PC-9 (cell line): Measurements from ENCODE around the gene ZNF423. TPM values are rescaled to one million over a fixed set of nuclear protein-coding genes. Genes with fewer than 3 reads are reported as not detected.

Source experiments
- BruUV-seq: library from RNA; stranded (reverse); fragments of 400-500 nt; replicated peaks from 2 replicates; lab custom pipeline; 2021; lab: Mats Ljungman, UMichigan
- CTCF ChIA-PET: fragments of 300-600 bp; sonication (Branson Sonifier 250); formaldehyde crosslinking; loops from one replicate; lab custom pipeline; 2022; ENCODE audit warnings: antibody characterized with exemption; lab: Charles Lee
- POLR2A ChIA-PET: fragments of 300-600 bp; sonication (Branson Sonifier 250); formaldehyde crosslinking; loops from one replicate; lab custom pipeline; 2022; ENCODE audit warnings: antibody characterized with exemption; ENCODE audit not compliant: unreplicated experiment; lab: Charles Lee
- DNase-seq, 2 experiments: peaks; one replicate each; pipeline versions ENCODE4 v3.0.0 to v3.0.0-alpha.2; 2015 to 2022; ENCODE audit warnings: mixed read lengths in 1 of 2
- H2AFZ ChIP-seq: fragments of 200-600 bp; sonication (generic); 2 replicates; pipeline ENCODE4 v1.8.1; 2017; ENCODE audit warnings: antibody characterized with exemption
- H3F3A ChIP-seq: fragments of 200-600 bp; sonication (generic); 2 replicates; pipeline ENCODE4 v1.8.1; 2017; ENCODE audit warnings: antibody characterized with exemption, mild to moderate bottlenecking, low read depth; ENCODE audit not compliant: insufficient read depth
- H3K27ac ChIP-seq: fragments of 200-600 bp; sonication (generic); 2 replicates; pipeline ENCODE4 v1.6.1; 2016; ENCODE audit warnings: mixed run types
- H3K27me3 ChIP-seq: fragments of 200-600 bp; sonication (generic); 2 replicates; pipeline ENCODE4 v1.6.1; 2016; ENCODE audit warnings: low read depth, mixed run types; ENCODE audit not compliant: insufficient read depth
- H3K36me3 ChIP-seq: fragments of 200-600 bp; sonication (generic); 2 replicates; pipeline ENCODE4 v1.6.1; 2016; ENCODE audit warnings: low read depth, mixed run types
- H3K4me1 ChIP-seq: fragments of 200-600 bp; sonication (generic); replicated peaks from 2 replicates; pipeline ENCODE4 v1.6.1; 2016; ENCODE audit warnings: mixed run types; ENCODE audit not compliant: insufficient read depth
- H3K4me2 ChIP-seq: fragments of 200-600 bp; sonication (generic); 2 replicates; pipeline ENCODE4 v1.6.1; 2017; ENCODE audit warnings: mixed run types
- H3K4me3 ChIP-seq: fragments of 200-600 bp; sonication (generic); 2 replicates; pipeline ENCODE4 v1.6.1; 2016; ENCODE audit warnings: mixed run types
- H3K79me2 ChIP-seq: fragments of 200-600 bp; sonication (generic); 2 replicates; pipeline ENCODE4 v1.6.1; 2017; ENCODE audit warnings: low read depth, mixed run types
- H3K9me2 ChIP-seq: fragments of 200-600 bp; sonication (generic); 2 replicates; pipeline ENCODE4 v1.8.1; 2017; ENCODE audit warnings: mild to moderate bottlenecking; ENCODE audit not compliant: insufficient read depth
- H3K9me3 ChIP-seq: fragments of 200-600 bp; sonication (generic); 2 replicates; pipeline ENCODE4 v1.8.1; 2016; ENCODE audit warnings: low read depth; ENCODE audit not compliant: insufficient read depth
- H4K20me1 ChIP-seq: fragments of 200-600 bp; sonication (generic); 2 replicates; pipeline ENCODE4 v1.8.1; 2017; ENCODE audit not compliant: insufficient read depth
- EZH2 ChIP-seq: fragments of 200-600 bp; sonication (generic); IDR thresholded peaks from 2 replicates; pipeline ENCODE4 v1.8.0; 2017; ENCODE audit warnings: antibody characterized with exemption, low read depth
- intact Hi-C: fragments of 100-400 bp; cut with micrococcal nuclease; formaldehyde crosslinking; loops from one replicate; pipeline ENCODE4 v1.10.0; 2022; ENCODE audit not compliant: unreplicated experiment
- total RNA-seq: library from RNA; stranded (reverse); gene quantifications from 2 replicates; pipeline ENCODE4 v1.2.3, GENCODE V29; 2021
- TF ChIP-seq, protein P1 (sequence below): fragments of 200-600 bp; sonication (generic); conservative IDR thresholded peaks from 2 replicates; pipeline ENCODE4 v1.6.1; 2017; ENCODE audit warnings: mixed run types, antibody characterized with exemption, mild to moderate bottlenecking, moderate library complexity

The ZNF423 gene
- total RNA-seq, 1 experiment from 2014 or later: not detected

DNA sequence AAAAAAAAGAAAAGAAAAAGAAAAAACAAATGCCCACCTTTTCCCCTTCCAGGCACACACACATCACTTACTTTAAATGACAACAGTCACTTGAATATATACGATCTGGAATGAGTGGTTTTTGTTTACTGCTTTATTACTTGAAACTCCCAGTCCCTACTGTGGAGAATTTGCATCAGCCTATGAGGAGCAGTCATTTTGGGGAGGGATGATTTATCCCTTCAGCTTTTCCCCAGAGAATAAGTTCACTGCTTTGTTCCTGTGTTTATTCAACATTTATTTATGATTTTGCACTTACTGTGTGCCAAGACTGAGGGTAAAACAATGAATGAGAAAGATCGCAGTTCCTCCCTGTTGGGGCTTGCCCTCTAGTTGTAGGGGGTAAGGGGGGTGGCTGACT lies 4.7 kb upstream of the ZNF423 start:
- intact Hi-C loops: no loop called here
- Histone ChIP-seq H4K20me1 (no peaks in the 10 kb centered on the region), H3K4me3 (no peak overlapping the region), H3F3A (no peaks in the 10 kb centered on the region), H3K27ac (no peak overlapping the region), H3K4me2 (no peak overlapping the region), H3K36me3 (no peaks in the 10 kb centered on the region), H2AFZ (no peak overlapping the region), H3K27me3 (peaks cover 68% of the 10 kb centered on the region), H3K9me3 (no peaks in the 10 kb centered on the region), H3K79me2 (no peaks in the 10 kb centered on the region), H3K9me2 (no peaks in the 10 kb centered on the region), H3K4me1 (no peaks in the 10 kb centered on the region)
- ChIA-PET POLR2A (no interaction called here), CTCF (no interaction called here)
- TF ChIP-seq, protein P1, sequence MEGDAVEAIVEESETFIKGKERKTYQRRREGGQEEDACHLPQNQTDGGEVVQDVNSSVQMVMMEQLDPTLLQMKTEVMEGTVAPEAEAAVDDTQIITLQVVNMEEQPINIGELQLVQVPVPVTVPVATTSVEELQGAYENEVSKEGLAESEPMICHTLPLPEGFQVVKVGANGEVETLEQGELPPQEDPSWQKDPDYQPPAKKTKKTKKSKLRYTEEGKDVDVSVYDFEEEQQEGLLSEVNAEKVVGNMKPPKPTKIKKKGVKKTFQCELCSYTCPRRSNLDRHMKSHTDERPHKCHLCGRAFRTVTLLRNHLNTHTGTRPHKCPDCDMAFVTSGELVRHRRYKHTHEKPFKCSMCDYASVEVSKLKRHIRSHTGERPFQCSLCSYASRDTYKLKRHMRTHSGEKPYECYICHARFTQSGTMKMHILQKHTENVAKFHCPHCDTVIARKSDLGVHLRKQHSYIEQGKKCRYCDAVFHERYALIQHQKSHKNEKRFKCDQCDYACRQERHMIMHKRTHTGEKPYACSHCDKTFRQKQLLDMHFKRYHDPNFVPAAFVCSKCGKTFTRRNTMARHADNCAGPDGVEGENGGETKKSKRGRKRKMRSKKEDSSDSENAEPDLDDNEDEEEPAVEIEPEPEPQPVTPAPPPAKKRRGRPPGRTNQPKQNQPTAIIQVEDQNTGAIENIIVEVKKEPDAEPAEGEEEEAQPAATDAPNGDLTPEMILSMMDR: no peak
- TF ChIP-seq EZH2: no peak
- DNase-seq: no peak
- no TSS peak for BruUV-seq

DNA sequence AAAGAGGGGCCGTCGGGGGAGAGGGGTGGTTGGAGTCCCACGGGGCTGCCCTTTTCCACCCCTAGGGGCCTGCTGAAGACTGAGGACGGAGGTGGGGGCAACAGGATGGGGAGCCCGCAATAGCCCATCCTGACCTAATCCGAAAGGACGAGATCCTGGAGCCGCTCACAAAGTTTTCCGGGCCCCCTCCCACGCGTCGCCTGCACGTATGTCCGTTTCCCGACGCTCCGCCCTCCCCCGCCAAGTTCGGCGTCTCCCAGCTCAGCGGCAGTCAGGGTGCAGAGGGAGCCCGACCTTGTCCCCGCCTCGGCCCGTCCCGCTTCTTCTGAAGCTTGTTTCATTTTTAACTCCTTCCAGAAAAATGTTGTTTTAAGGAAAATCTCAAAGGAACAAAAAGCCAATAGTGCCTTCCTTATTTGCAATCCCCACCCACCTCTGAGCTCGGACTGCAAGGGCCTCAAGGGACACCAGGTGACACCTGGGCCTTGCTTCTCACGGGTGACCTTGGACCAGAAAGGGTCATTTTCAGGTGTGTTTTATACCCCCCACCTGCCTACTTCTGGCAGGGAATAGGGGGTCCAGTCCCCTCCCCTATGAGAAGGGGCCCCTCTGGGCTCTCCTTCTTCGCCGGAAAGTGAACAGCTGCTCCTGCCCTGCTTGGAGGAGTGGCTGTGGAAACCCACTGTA lies 3.4 kb upstream of the ZNF423 start:
- ChIA-PET CTCF (no interaction called here), POLR2A (no interaction called here)
- no peaks in the 10 kb centered on the region for H3K9me2 ChIP-seq
- H3K4me3 ChIP-seq: no peak overlapping the region
- intact Hi-C loops: no loop called here
- no peak overlapping the region for H3K27ac ChIP-seq
- no peak for DNase-seq
- TF ChIP-seq, protein P1: no peak
- no peak for TF ChIP-seq EZH2
- peaks cover 57% of the 10 kb centered on the region for H3K27me3 ChIP-seq
- no TSS peak for BruUV-seq
- H3K4me2 ChIP-seq: no peak overlapping the region
- no peaks in the 10 kb centered on the region for H3K36me3 ChIP-seq
- H3K4me1 ChIP-seq: no peaks in the 10 kb centered on the region
- H4K20me1 ChIP-seq: no peaks in the 10 kb centered on the region
- no peak overlapping the region for H2AFZ ChIP-seq
- H3K9me3 ChIP-seq: no peaks in the 10 kb centered on the region
- H3F3A ChIP-seq: no peaks in the 10 kb centered on the region
- no peaks in the 10 kb centered on the region for H3K79me2 ChIP-seq

DNA sequence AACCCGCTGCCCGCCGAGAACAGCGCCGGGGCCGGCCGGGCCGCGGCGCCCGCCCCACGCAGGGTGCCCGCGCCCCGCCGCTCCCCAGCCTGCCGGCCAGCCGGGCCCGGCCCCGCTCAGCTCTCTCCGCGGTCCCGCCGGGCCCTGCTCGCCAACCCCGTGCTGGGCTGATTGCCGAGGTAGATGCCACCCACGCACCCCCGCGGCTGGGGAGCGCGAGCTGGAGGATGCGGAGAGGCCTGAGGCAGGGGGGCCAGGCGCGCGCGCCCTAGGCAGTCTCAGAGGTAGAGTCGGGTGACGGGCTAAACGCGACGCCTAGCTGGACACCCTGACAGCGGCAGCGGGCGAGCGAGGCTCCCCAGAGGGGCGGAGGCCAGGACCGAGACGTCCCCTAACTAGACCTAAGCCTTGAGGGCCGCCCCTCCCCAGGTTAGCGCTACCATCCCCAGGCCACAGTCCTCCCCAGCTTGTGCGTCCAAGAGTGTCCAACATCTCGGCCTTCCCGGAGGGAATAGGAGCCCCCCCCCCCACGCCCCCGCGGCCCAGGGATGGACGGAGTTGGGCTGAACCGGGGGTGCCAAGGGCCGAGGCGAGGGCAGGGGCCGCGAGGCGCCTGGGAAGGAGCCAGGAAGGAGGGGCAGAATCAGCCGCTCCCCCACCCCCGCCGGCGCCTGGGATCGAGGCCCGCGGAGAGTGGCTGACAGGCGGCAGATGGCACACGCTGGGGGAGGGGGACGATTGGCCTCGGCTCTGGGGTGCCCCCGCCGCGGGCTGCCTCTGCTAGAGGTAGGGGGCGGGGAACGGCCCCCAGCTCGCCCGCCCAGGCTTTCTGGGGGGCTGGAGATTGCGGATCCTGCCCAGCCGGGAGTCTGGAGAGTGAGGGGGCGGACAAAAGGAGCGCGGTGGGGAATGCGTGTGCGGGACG lies 2.5 kb upstream of the ZNF423 start:
- H2AFZ ChIP-seq: no peak overlapping the region
- H4K20me1 ChIP-seq: no peaks in the 10 kb centered on the region
- no peaks in the 10 kb centered on the region for H3K4me1 ChIP-seq
- no peaks in the 10 kb centered on the region for H3K36me3 ChIP-seq
- BruUV-seq: no TSS peak
- POLR2A ChIA-PET: no interaction called here
- no peak overlapping the region for H3K4me3 ChIP-seq
- CTCF ChIA-PET: no interaction called here
- H3K27me3 ChIP-seq: peaks cover 59% of the 10 kb centered on the region
- H3K4me2 ChIP-seq: no peak overlapping the region
- H3K27ac ChIP-seq: no peak overlapping the region
- H3K9me2 ChIP-seq: no peaks in the 10 kb centered on the region
- TF ChIP-seq, protein P1: no peak
- TF ChIP-seq EZH2: no peak
- DNase-seq: no peak
- H3K79me2 ChIP-seq: no peaks in the 10 kb centered on the region
- H3K9me3 ChIP-seq: no peaks in the 10 kb centered on the region
- no peaks in the 10 kb centered on the region for H3F3A ChIP-seq
- intact Hi-C loops: no loop called here
